ENCODE results near the gene DPM3. TPM values are rescaled to one million over a fixed set of nuclear protein-coding genes. Genes with fewer than 3 reads are reported as not detected.

Gene DPM3
- total and polyA plus RNA-seq, 2 donors (not counting 3 experiments of a cell fraction or from before 2014, with no cell fraction given): 69.6 to 258 TPM

GRCh38 chr1:155160128-155160527 is 19.8 kb upstream of the DPM3 start:
- ChIA-PET POLR2A (no interaction called here), CTCF (interaction anchor here (1.6 kb wide), 1 partner anchor 69 kb away, joined by 8 read pairs; no protein-coding TSS in a partner anchor)
- no peaks in the 10 kb centered on the region for H3K79me2 ChIP-seq (ENCODE audit: control insufficient read depth, insufficient read depth, low read length)
- DNase-seq (ENCODE audit: low read depth, low spot score): no peak
- dilution Hi-C loops (cut with MboI; ENCODE audit: extremely low pct_ligation_motif_present, low sequenced_read_pairs) (no loop called here), intact Hi-C loops (cut with micrococcal nuclease) (no loop called here)
- H3K4me1 ChIP-seq (ENCODE audit: control insufficient read depth, extremely low read depth, insufficient read depth, low read length): no peaks in the 10 kb centered on the region
- H3K9me1 ChIP-seq (replicated peaks; ENCODE audit: control insufficient read depth, extremely low read depth, insufficient read depth, low read length): no peaks in the 10 kb centered on the region
- FAIRE-seq: no peak
- no peaks in the 10 kb centered on the region for H3K27me3 ChIP-seq (ENCODE audit: control insufficient read depth in 2 of 2, insufficient read depth in 2 of 2, low read length in 2 of 2)
- no peak overlapping the region for H3K4me3 ChIP-seq (replicated peaks in 1 of 3; ENCODE audit: insufficient read depth in 1 of 3, low read depth in 1 of 3, low read length in 3 of 3)
- no peak overlapping the region for H2AFZ ChIP-seq (ENCODE audit: low read depth, low read length)
- H4K20me1 ChIP-seq (replicated peaks; ENCODE audit: control insufficient read depth, extremely low read depth, insufficient read depth, low read length): no peaks in the 10 kb centered on the region
- H3K36me3 ChIP-seq (ENCODE audit: control insufficient read depth in 2 of 2, extremely low read depth in 1 of 2, insufficient read depth in 2 of 2, low read length in 2 of 2): no peaks in the 10 kb centered on the region
- no peak overlapping the region for H3K9ac ChIP-seq (replicated peaks; ENCODE audit: extremely low read depth, insufficient read depth, low read length)
- no TSS peak for BruUV-seq (replicated peaks)
- no peak overlapping the region for H3K27ac ChIP-seq (ENCODE audit: insufficient read depth, low read depth, low read length)
- no peak overlapping the region for H3K4me2 ChIP-seq (ENCODE audit: insufficient read depth, low read length)
- TF ChIP-seq CTCF (IDR thresholded peaks at IDR 0.05; ENCODE audit: extremely low read depth in 1 of 2, insufficient read depth in 1 of 2, low read depth in 1 of 2, low read length in 2 of 2) (no peak), MAX (IDR thresholded peaks at IDR 0.05; ENCODE audit: insufficient read depth, insufficient read length) (no peak), POLR2AphosphoS5 (IDR thresholded peaks at IDR 0.05; ENCODE audit: insufficient read depth, low read depth, low read length) (no peak), POLR2A (IDR thresholded peaks at IDR 0.05; ENCODE audit: low read depth, low read length) (no peak), GATA2 (IDR thresholded peaks at IDR 0.05; ENCODE audit: insufficient read depth, insufficient read length, low read depth, low read length) (no peak), EZH2 (IDR thresholded peaks at IDR 0.05; ENCODE audit: borderline replicate concordance, low read depth, low read length, severe bottlenecking) (no peak), FOS (IDR thresholded peaks at IDR 0.05; ENCODE audit: borderline replicate concordance, insufficient read depth, low read length) (no peak), JUN (IDR thresholded peaks at IDR 0.05; ENCODE audit: borderline replicate concordance, insufficient read depth, insufficient read length, low read depth) (no peak), MYC (IDR thresholded peaks at IDR 0.05; ENCODE audit: low read depth, low read length) (no peak)
- H3K9me3 ChIP-seq (replicated peaks; ENCODE audit: control insufficient read depth, insufficient read depth, low read length): no peaks in the 10 kb centered on the region

Measured in endothelial cell of umbilical vein (primary cell).